ENCODE data around the gene ANO7.

ANO7 gene

DNA sequence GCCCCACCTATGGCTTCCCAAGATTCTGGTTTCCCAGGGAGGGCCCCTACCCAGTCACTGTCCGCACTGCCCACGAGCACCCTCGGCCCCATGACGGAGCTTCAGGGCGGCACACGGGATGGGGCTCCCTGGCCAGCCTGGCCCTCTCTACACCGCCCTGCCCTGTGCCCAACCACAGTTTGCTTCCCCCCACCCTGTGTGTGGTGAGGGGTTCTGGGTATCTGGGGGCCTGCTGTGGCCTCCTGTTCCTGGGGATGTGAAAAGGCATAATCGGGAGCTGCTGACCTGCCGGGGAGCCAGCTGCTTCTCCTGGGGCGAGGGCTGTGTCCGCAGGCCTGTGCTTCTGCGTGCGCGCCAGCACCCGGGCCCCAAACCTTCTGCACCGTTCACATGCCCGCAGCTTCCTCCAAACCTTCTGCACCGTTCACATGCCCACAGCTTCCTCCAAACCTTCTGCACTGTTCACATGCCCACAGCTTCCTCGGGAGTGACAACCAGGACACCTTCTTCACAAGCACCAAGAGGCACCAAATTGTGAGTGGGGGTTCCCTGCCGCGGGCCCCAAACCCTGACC lies 12.4 kb downstream of the ANO7 start:
- H3K4me3 ChIP-seq (ENCODE audit: low read depth, low read length): no peak overlapping the region
- no peak for DNase-seq (ENCODE audit: low read depth)
- TF ChIP-seq, protein P1, sequence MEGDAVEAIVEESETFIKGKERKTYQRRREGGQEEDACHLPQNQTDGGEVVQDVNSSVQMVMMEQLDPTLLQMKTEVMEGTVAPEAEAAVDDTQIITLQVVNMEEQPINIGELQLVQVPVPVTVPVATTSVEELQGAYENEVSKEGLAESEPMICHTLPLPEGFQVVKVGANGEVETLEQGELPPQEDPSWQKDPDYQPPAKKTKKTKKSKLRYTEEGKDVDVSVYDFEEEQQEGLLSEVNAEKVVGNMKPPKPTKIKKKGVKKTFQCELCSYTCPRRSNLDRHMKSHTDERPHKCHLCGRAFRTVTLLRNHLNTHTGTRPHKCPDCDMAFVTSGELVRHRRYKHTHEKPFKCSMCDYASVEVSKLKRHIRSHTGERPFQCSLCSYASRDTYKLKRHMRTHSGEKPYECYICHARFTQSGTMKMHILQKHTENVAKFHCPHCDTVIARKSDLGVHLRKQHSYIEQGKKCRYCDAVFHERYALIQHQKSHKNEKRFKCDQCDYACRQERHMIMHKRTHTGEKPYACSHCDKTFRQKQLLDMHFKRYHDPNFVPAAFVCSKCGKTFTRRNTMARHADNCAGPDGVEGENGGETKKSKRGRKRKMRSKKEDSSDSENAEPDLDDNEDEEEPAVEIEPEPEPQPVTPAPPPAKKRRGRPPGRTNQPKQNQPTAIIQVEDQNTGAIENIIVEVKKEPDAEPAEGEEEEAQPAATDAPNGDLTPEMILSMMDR (IDR thresholded peaks at IDR 0.05; ENCODE audit: low read depth, low read length, missing control alignments): no peak

DNA sequence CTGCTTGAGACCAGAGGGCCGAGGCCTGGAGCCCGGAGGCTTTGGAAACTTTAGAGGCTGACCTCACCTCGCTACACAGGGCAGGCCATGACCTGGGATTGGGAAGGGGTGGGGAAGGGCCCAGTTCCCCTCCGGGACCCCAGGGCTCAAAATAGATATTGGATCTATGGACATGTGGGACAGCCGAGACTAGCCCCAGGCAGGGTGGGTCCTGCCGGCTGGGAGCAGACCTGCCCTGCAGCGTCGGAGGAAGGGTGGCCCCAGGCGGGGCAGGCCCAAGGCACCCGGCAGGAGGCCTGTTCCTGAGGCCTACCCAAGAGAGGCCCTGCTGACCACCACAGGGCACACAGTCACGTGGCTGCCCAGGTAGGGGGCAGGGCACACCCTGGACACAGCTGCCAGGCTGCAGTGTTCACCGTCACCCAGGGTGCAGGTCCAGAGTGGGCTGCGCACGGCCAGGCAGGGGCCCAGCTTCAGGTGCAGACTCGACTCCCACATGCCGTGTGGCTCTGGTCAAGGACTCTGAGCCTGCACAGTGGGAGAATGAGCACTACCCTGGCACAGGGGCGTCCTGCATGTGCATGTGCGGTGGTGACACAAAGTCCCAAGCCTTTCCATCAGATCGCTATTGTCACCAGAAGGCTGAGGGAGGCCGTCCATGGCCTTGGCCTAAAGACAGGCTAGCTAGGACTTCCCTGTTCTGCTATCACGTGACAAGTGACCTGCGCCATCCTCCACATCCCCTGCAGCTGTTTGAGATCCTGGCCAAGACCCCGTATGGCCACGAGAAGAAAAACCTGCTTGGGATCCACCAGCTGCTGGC lies 13.2 kb downstream of the ANO7 start:
- no peak for DNase-seq (ENCODE audit: low read depth)
- TF ChIP-seq, protein P1 (IDR thresholded peaks at IDR 0.05; ENCODE audit: low read depth, low read length, missing control alignments): no peak
- no peak overlapping the region for H3K4me3 ChIP-seq (ENCODE audit: low read depth, low read length)

DNA sequence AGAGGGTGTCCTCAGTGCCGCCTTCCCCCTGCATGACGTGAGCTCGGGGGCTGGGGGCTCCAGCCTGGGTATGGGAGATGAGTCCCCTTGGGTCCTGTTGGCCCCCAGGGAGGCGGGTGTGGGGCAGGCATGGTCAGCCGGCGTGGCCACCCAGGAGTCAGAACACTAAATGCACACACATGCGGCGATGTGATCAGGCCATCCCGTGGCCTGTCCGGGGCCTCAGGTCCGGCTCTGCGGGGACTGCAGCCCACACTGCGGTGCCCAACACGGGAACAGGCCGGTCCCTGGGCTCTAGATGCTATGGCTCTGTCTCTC lies 13.8 kb downstream of the ANO7 start:
- no peak for DNase-seq (ENCODE audit: low read depth)
- TF ChIP-seq, protein P1 (IDR thresholded peaks at IDR 0.05; ENCODE audit: low read depth, low read length, missing control alignments): no peak
- H3K4me3 ChIP-seq (ENCODE audit: low read depth, low read length): no peak overlapping the region

DNA sequence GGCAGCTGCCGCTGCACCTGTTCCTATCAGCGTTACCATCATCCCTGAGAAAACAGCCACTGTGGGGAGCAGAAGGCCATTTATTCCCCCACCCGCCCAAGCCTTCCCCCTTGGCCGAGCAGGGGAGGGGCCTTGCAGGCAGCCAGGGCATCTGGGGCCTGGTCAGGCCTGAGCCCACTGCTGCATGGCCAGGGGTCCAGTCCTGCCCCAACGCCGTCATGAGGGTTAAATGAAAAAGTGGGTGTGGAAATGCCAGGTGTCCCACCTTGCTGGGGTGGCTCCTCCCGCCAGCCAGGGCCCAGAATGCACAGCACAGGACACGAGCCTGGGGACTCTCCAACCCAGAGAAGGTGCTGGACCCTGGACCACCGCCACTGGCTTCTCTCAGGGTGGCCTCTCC lies 14.2 kb downstream of the ANO7 start:
- TF ChIP-seq, protein P1 (IDR thresholded peaks at IDR 0.05; ENCODE audit: low read depth, low read length, missing control alignments): no peak
- no peak for DNase-seq (ENCODE audit: low read depth)
- no peak overlapping the region for H3K4me3 ChIP-seq (ENCODE audit: low read depth, low read length)

DNA sequence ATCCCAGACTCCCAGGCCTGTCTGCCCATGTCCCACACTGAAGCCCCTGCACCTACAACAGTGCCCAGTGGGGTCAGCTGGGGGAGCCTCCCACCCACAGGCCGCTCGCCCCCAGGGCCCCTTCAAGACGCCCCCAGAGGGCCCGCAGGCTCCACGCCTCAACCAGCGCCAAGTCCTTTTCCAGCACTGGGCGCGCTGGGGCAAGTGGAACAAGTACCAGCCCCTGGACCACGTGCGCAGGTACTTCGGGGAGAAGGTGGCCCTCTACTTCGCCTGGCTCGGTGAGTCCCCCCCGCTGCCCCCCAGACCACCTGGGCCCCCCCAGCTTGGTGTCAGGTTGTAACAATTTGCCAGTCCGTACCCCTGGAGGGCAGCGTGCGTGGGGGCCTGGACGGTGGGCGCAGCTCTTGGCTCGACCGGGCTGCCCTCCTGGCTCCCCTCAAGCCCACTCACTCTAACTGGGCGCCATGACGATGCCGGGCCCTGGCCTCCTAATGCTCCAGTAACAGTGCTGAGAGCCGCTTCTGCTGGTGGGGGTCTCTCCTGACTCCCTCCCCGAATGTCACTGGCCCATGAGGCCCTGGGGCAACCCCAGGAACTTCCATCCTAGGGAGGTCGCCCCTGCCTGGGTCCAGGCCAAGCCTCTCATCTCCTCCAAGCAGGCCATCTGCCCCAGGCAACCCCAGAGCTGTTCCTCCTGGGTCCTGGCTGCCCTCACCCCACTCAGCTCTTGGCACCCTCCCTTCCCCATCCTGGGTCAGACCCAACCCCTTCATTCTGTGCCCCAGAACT lies 14.9 kb downstream of the ANO7 start:
- no peak overlapping the region for H3K4me3 ChIP-seq (ENCODE audit: low read depth, low read length)
- DNase-seq (ENCODE audit: low read depth): no peak
- TF ChIP-seq, protein P1 (IDR thresholded peaks at IDR 0.05; ENCODE audit: low read depth, low read length, missing control alignments): no peak

DNA sequence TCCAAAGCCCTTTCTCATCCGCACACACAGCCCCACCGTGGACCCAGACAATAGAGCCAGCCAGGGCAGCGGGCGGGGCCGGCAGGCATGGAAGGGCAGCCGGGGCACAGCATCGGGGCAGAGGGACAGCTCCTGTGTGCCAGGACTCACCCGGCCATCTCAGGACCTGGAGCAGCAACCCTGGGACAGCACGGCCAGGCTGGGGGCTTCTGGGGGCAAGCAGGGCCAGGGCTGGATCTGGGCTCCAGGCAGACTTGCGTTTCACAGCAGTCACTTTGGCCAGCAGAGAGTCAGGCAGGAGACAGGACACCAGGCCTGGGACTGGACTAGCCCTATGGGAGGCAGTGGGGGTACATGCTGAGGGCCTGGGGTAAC lies 15.5 kb downstream of the ANO7 start:
- TF ChIP-seq, protein P1 (IDR thresholded peaks at IDR 0.05; ENCODE audit: low read depth, low read length, missing control alignments): no peak
- DNase-seq (ENCODE audit: low read depth): no peak
- H3K4me3 ChIP-seq (ENCODE audit: low read depth, low read length): no peak overlapping the region
